GM18517 (cell line): ENCODE measurements around the gene MAPK8IP3.

Experiments
- ATAC-seq: cut with Tn5 transposase; IDR thresholded peaks from one replicate; pipeline ENCODE4 v1.9.1; 2021; ENCODE audit warnings: mild to moderate bottlenecking, moderate library complexity; ENCODE audit not compliant: unreplicated experiment

MAPK8IP3 gene

GRCh38 chr16:1772908-1773702, 67.1 kb downstream of the MAPK8IP3 start, which contains the start of gene MRPS34:
Gene MRPS34 (minus strand): TSS chr16:1773134. CDS start chr16:1773119, 15 bp downstream.
- ATAC-seq: peak; percentile 43

GRCh38 chr16:1773703-1774447, 67.9 kb downstream of the MAPK8IP3 start:
- no peak for ATAC-seq

GRCh38 chr16:1774448-1774780, 68.4 kb downstream of the MAPK8IP3 start:
- ATAC-seq: no peak

GRCh38 chr16:1775006-1775845, 69.2 kb downstream of the MAPK8IP3 start:
- ATAC-seq: no peak

- ATAC-seq: no peak
Observed at GRCh38 chr16:1775846-1776671, 70.1 kb downstream of the MAPK8IP3 start.

- no peak for ATAC-seq
Observed at GRCh38 chr16:1776672-1776955, 70.6 kb downstream of the MAPK8IP3 start.

- no peak for ATAC-seq
Observed at GRCh38 chr16:1776991-1777374, 71.0 kb downstream of the MAPK8IP3 start.

GRCh38 chr16:1777375-1778199, 71.6 kb downstream of the MAPK8IP3 start:
- ATAC-seq: no peak

GRCh38 chr16:1778200-1779179, 72.5 kb downstream of the MAPK8IP3 start:
- no peak for ATAC-seq

GRCh38 chr16:1779234-1779701, 73.3 kb downstream of the MAPK8IP3 start:
- no peak for ATAC-seq

- no peak for ATAC-seq
Observed at GRCh38 chr16:1779741-1780676, 74.0 kb downstream of the MAPK8IP3 start.

- ATAC-seq: no peak
Observed at GRCh38 chr16:1780677-1781072, 74.7 kb downstream of the MAPK8IP3 start.

- no peak for ATAC-seq
Observed at GRCh38 chr16:1781254-1781653, 75.3 kb downstream of the MAPK8IP3 start.

- peak; percentile 5 for ATAC-seq
Observed at GRCh38 chr16:1781758-1782407, 75.9 kb downstream of the MAPK8IP3 start.

- peak; percentile 87 for ATAC-seq
Observed at GRCh38 chr16:1782408-1783264, 76.6 kb downstream of the MAPK8IP3 start, which contains the start of the genes NUBP2 and SPSB3. Gene NUBP2 (plus strand): TSS chr16:1782960. CDS start chr16:1783021, 61 bp downstream. Gene SPSB3 (minus strand): TSS chr16:1782571. CDS start chr16:1781483, 1,088 bp downstream.
